ENCODE measurements around the gene KANTR.

Gene KANTR

DNA sequence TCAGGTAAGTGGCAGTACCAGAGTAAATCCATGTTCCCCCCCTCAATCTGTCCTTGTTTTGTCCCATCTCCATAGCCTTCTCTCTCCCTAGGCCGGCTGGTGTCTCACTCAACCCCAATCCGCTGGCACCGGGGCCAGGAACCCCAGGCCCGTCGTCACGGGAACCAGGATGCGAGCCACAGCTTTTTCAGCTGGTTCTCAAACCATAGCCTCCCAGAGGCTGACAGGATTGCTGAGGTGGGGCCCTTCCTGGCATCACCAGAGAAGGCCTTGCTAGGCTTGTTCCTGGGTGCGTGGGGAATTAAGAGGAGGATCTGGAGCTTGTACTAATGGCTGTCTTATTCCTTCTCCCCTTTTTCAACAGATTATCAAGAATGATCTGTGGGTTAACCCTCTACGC, 9.1 kb upstream of the KANTR start:
- Histone ChIP-seq H3K27me3 (no peaks in the 10 kb centered on the region), H3K36me3 (peaks cover 12% of the 10 kb centered on the region), H3K4me3 (ENCODE audit: low read depth, low read length) (no peak overlapping the region), H3K4me1 (no peaks in the 10 kb centered on the region), H3K9me3 (no peaks in the 10 kb centered on the region)
- no peak for DNase-seq
- TF ChIP-seq, protein P1, sequence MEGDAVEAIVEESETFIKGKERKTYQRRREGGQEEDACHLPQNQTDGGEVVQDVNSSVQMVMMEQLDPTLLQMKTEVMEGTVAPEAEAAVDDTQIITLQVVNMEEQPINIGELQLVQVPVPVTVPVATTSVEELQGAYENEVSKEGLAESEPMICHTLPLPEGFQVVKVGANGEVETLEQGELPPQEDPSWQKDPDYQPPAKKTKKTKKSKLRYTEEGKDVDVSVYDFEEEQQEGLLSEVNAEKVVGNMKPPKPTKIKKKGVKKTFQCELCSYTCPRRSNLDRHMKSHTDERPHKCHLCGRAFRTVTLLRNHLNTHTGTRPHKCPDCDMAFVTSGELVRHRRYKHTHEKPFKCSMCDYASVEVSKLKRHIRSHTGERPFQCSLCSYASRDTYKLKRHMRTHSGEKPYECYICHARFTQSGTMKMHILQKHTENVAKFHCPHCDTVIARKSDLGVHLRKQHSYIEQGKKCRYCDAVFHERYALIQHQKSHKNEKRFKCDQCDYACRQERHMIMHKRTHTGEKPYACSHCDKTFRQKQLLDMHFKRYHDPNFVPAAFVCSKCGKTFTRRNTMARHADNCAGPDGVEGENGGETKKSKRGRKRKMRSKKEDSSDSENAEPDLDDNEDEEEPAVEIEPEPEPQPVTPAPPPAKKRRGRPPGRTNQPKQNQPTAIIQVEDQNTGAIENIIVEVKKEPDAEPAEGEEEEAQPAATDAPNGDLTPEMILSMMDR (IDR thresholded peaks at IDR 0.05; ENCODE audit: low read depth, low read length), result no peak

DNA sequence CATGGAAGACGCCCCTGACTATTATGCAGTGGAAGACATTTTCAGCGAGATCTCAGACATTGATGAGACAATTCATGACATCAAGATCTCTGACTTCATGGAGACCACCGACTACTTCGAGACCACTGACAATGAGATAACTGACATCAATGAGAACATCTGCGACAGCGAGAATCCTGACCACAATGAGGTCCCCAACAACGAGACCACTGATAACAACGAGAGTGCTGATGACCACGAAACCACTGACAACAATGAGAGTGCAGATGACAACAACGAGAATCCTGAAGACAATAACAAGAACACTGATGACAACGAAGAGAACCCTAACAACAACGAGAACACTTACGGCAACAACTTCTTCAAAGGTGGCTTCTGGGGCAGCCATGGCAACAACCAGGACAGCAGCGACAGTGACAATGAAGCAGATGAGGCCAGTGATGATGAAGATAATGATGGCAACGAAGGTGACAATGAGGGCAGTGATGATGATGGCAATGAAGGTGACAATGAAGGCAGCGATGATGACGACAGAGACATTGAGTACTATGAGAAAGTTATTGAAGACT, 8.2 kb upstream of the KANTR start:
- TF ChIP-seq, protein P1 (IDR thresholded peaks at IDR 0.05; ENCODE audit: low read depth, low read length), result no peak
- Histone ChIP-seq H3K9me3 (no peaks in the 10 kb centered on the region), H3K4me3 (ENCODE audit: low read depth, low read length) (no peak overlapping the region), H3K36me3 (peaks cover 12% of the 10 kb centered on the region), H3K4me1 (no peaks in the 10 kb centered on the region), H3K27me3 (no peaks in the 10 kb centered on the region)
- DNase-seq, result no peak

DNA sequence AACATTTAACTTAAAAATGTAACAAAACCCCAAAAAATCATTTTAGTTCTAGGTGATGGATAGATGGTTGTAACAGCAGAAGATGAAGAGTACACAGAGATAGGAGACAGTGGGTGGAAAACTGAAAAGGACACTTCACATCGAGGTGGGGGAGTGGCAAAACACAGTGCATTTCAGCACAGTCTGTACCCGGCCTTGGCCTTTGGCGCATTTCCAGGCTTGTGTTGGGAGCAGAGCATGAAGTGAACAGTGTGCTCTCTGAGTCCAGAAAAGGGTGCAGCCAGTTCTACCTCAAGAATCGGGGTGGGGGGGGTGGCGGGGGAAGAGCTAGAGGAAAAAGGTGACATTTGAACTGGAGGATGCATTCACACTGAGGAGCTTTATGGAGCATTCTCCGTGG, 7.5 kb upstream of the KANTR start:
- DNase-seq, result no peak
- TF ChIP-seq, protein P1 (IDR thresholded peaks at IDR 0.05; ENCODE audit: low read depth, low read length), result no peak

DNA sequence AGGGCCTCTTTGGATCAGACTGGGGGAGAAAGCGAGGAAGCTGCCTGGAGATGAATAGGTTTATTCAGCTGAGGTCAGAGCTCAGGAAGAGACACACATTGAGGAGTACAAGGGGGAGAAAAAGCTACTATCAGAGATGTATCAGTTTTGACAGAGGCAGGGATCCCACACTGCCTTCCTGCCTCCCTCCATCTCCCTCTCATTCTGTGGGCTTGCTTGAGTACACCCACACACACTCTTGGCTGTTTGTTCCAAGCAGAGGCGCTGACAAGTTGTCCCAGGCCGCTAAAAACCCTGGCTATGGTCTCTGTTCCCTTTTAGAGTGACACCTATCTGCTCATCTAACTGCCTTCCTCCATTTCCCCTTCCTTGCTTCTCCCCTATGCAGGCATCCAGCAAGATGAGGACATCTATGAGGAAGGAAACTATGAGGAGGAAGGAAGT, 6.5 kb upstream of the KANTR start:
- no peaks in the 10 kb centered on the region for H3K27me3 ChIP-seq
- no peak for DNase-seq
- no peaks in the 10 kb centered on the region for H3K9me3 ChIP-seq
- TF ChIP-seq, protein P1 (IDR thresholded peaks at IDR 0.05; ENCODE audit: low read depth, low read length), result no peak
- no peaks in the 10 kb centered on the region for H3K4me1 ChIP-seq
- H3K4me3 ChIP-seq (ENCODE audit: low read depth, low read length), result no peak overlapping the region
- peaks cover 12% of the 10 kb centered on the region for H3K36me3 ChIP-seq

More for the DNA sequence above, 7.5 kb upstream of the KANTR start:
- H3K27me3 ChIP-seq, result no peaks in the 10 kb centered on the region
- H3K4me3 ChIP-seq (ENCODE audit: low read depth, low read length), result no peak overlapping the region
- no peaks in the 10 kb centered on the region for H3K9me3 ChIP-seq
- peaks cover 12% of the 10 kb centered on the region for H3K36me3 ChIP-seq
- no peaks in the 10 kb centered on the region for H3K4me1 ChIP-seq

DNA sequence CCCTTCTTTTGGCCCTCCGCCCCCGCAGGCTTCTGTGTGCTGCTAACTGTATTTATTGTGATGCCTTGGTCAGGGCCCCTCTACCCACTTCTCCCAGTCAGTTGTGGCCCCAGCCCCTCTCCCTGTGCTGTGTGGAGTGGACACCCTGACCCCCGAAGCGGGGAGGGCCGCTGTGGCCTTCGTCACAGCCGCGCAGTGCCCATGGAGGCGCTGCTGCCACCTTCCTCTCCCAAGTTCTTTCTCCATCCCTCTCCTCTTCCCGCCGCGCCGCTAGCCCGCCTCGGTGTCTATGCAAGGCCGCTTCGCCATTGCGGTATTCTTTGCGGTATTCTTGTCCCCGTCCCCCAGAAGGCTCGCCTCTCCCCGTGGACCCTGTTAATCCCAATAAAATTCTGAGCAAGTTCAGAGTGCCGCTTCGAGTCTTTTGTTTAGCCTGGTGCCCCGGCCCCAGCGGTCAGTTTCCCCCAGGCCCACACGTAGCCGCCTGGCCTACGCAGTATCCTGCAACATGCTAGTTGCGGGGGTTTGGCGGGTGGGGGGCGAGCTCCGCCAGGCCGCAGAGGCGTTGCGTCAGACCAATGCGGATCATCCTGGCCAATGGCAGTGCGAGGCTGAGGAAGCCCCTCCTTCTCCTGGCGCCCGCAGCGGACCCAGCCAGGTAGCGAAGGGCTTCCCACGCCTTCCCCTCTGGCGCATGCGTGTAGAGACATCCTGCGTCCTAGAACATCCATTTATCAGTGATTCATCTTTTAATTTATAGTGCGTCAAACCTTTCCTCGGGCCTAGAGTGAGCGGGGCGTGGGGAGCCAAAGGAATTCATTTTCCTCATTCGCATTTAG, 5.6 kb upstream of the KANTR start:
- peak overlapping the region; percentile 77 for H3K4me3 ChIP-seq (ENCODE audit: low read depth, low read length)
- no peaks in the 10 kb centered on the region for H3K27me3 ChIP-seq
- TF ChIP-seq, protein P1 (IDR thresholded peaks at IDR 0.05; ENCODE audit: low read depth, low read length), result no peak
- no peaks in the 10 kb centered on the region for H3K9me3 ChIP-seq
- peaks cover 12% of the 10 kb centered on the region for H3K36me3 ChIP-seq
- H3K4me1 ChIP-seq, result no peaks in the 10 kb centered on the region
- DNase-seq, result peak; percentile 80

Measured in BE2C (cell line).